GM12878 (cell line): ENCODE measurements around the gene LMOD3. TPM values are rescaled to one million over a fixed set of nuclear protein-coding genes. Genes with fewer than 3 reads are reported as not detected.

Experiments
- ATAC-seq: fragments of 200-7000 bp; cut with Tn5 transposase; 3 replicates; pipeline ENCODE4 v1.9.1; 2020; ENCODE audit warnings: mild to moderate bottlenecking, moderate library complexity
- BruUV-seq: library from RNA; stranded (reverse); fragments of 400-500 nt; replicated peaks from 2 replicates; lab custom pipeline; 2021; lab: Mats Ljungman, UMichigan
- CTCF ChIA-PET: fragments of 300-600 bp; sonication (Branson Sonifier 250); formaldehyde crosslinking; extraction: SDS; loops from one replicate; lab custom pipeline; 2021; ENCODE audit warnings: inconsistent platforms; lab: Yijun Ruan, JAX
- POLR2A ChIA-PET: fragments of 350-600 bp; formaldehyde crosslinking; extraction: SDS; loops from one replicate; lab custom pipeline; 2021; ENCODE audit warnings: inconsistent platforms; lab: Charles Lee
- RAD21 ChIA-PET: fragments of 300-600 bp; sonication (Branson Sonifier 250); formaldehyde crosslinking; loops from one replicate; lab custom pipeline; 2023; ENCODE audit warnings: antibody characterized with exemption; ENCODE audit not compliant: unreplicated experiment; lab: Charles Lee
- SMC1A ChIA-PET: fragments of 300-600 bp; sonication (Branson Sonifier 250); formaldehyde crosslinking; loops from one replicate; lab custom pipeline; 2023; ENCODE audit not compliant: unreplicated experiment, uncharacterized antibody; lab: Charles Lee
- DNase-seq: peaks from one replicate; pipeline ENCODE4 v3.0.0-alpha.2; 2011; ENCODE audit warnings: low read depth, low spot score
- FAIRE-seq: peaks from 3 replicates; lab custom pipeline; 2011; peaks lifted over from hg19 to GRCh38; lab: Jason Lieb, UNC
- H2AFZ ChIP-seq: 2 replicates; pipeline ENCODE4 v1.6.0; 2011; ENCODE audit warnings: low read depth, low read length, control low read depth; ENCODE audit not compliant: control insufficient read depth
- H3K27ac ChIP-seq: 2 replicates; pipeline ENCODE4 v1.5.1; 2011; ENCODE audit warnings: control low read depth; ENCODE audit not compliant: control insufficient read depth, insufficient read depth
- H3K27me3 ChIP-seq, 2 experiments: replicated peaks in 1 of 2; 2 replicates each; pipeline versions ENCODE4 v1.6.0 to v1.6.1; 2011; ENCODE audit warnings: low read length in 1 of 2; ENCODE audit not compliant: control insufficient read depth in 2 of 2, insufficient read depth in 2 of 2
- H3K36me3 ChIP-seq, 2 experiments: 2 replicates each; pipeline ENCODE4 v1.5.1; 2011; ENCODE audit warnings: low read length in 1 of 2; ENCODE audit not compliant: control insufficient read depth in 2 of 2, insufficient read depth in 2 of 2
- H3K4me1 ChIP-seq: 2 replicates; pipeline ENCODE4 v1.6.1; 2011; ENCODE audit warnings: mild to moderate bottlenecking, low read length, moderate library complexity, mixed read lengths; ENCODE audit not compliant: control insufficient read depth, insufficient read depth
- H3K4me2 ChIP-seq: 2 replicates; pipeline ENCODE4 v1.6.0; 2011; ENCODE audit warnings: control low read depth; ENCODE audit not compliant: control insufficient read depth, insufficient read depth
- H3K4me3 ChIP-seq: fragments of 200-600 bp; sonication (generic); 2 replicates; pipeline ENCODE4 v1.5.1; 2016
- H3K79me2 ChIP-seq: 2 replicates; pipeline ENCODE4 v1.6.0; 2011; ENCODE audit warnings: low read length; ENCODE audit not compliant: control insufficient read depth, insufficient read depth
- H3K9ac ChIP-seq: 2 replicates; pipeline ENCODE4 v1.8.0; 2011; ENCODE audit warnings: low read length, control low read depth, mixed read lengths; ENCODE audit not compliant: control insufficient read depth, insufficient read depth
- H3K9me3 ChIP-seq: replicated peaks from 3 replicates; pipeline ENCODE4 v1.5.1; 2011; ENCODE audit warnings: mild to moderate bottlenecking, low read length; ENCODE audit not compliant: control insufficient read depth, insufficient read depth
- H4K20me1 ChIP-seq: 2 replicates; pipeline ENCODE4 v1.6.0; 2011; ENCODE audit not compliant: control insufficient read depth, insufficient read depth
- CHD1 ChIP-seq: IDR thresholded peaks from 2 replicates; pipeline ENCODE4 v1.6.1; 2012; ENCODE audit warnings: low read depth, low read length, improper control_type of control experiment
- FOXK2 ChIP-seq: fragments of 450-650 bp; IDR thresholded peaks from 2 replicates; pipeline ENCODE4 v1.6.1; 2017; ENCODE audit warnings: mild to moderate bottlenecking, moderate library complexity
- JUNB ChIP-seq: IDR thresholded peaks from 2 replicates; pipeline ENCODE4 v1.6.1; 2016; ENCODE audit warnings: antibody characterized with exemption, mild to moderate bottlenecking
- NFYB ChIP-seq: IDR thresholded peaks from 2 replicates; pipeline ENCODE4 v1.6.1; 2011; ENCODE audit warnings: low read depth, mild to moderate bottlenecking, low read length, improper control_type of control experiment, moderate library complexity; ENCODE audit not compliant: insufficient read depth
- PAX5 ChIP-seq: IDR thresholded peaks from 2 replicates; pipeline ENCODE4 v1.6.1; 2011; ENCODE audit warnings: low read depth, low read length, borderline replicate concordance
- PAX8 ChIP-seq: fragments of 450-650 bp; IDR thresholded peaks from 2 replicates; pipeline ENCODE4 v1.6.1; 2017; ENCODE audit warnings: mild to moderate bottlenecking, moderate library complexity
- POLR2AphosphoS2 ChIP-seq: IDR thresholded peaks from 2 replicates; pipeline ENCODE4 v1.6.1; 2011; ENCODE audit warnings: low read depth, mild to moderate bottlenecking, low read length, improper control_type of control experiment, moderate library complexity
- POU2F2 ChIP-seq: IDR thresholded peaks from 3 replicates; pipeline ENCODE4 v1.6.1; 2011; ENCODE audit warnings: low read depth, mild to moderate bottlenecking, low read length, borderline replicate concordance
- RFX5 ChIP-seq: IDR thresholded peaks from 2 replicates; pipeline ENCODE4 v1.6.1; 2011; ENCODE audit warnings: low read depth, low read length, improper control_type of control experiment
- SIN3A ChIP-seq: IDR thresholded peaks from 2 replicates; pipeline ENCODE4 v1.6.1; 2012; ENCODE audit warnings: low read depth, low read length, improper control_type of control experiment
- STAT3 ChIP-seq: IDR thresholded peaks from 2 replicates; pipeline ENCODE4 v1.6.1; 2011; ENCODE audit warnings: low read depth, low read length, improper control_type of control experiment
- TAF1 ChIP-seq: IDR thresholded peaks from 2 replicates; pipeline ENCODE4 v1.6.1; 2011; ENCODE audit warnings: mild to moderate bottlenecking, low read depth, low read length, borderline replicate concordance
- YBX1 ChIP-seq: fragments of 450-650 bp; IDR thresholded peaks from 2 replicates; pipeline ENCODE4 v1.6.1; 2016; ENCODE audit warnings: antibody characterized with exemption
- ZBED1 ChIP-seq: IDR thresholded peaks from 2 replicates; pipeline ENCODE4 v1.6.1; 2016; ENCODE audit warnings: borderline replicate concordance
- WGBS: methylation state at CpG from one replicate; pipeline ENCODE4 v1.1.6; 2016; ENCODE audit warnings: low lambda C conversion rate; ENCODE audit not compliant: insufficient replicate concordance, insufficient coverage; ENCODE audit errors: missing lambda C conversion rate; 5-methylcytosine and 5-hydroxymethylcytosine counted together
- in situ Hi-C: fragments of 300-500 bp; cut with MboI; formaldehyde crosslinking; loops from 9 replicates; pipeline ENCODE4 v1.14.3; 2018; ENCODE audit warnings: mixed read lengths
- intact Hi-C: fragments of 100-400 bp; cut with micrococcal nuclease; formaldehyde crosslinking; loops from one replicate; pipeline ENCODE4 v1.14.2; 2022; ENCODE audit not compliant: unreplicated experiment
- polyA plus RNA-seq, 11 experiments: library from polyadenylated mRNA; depleted of rRNA in 4 of 11; unstranded in 6 of 11; stranded (reverse) in 5 of 11; fragments of >200 nt; fragmentation: Nextera tagmentation in 4 of 11; fragmentation: Illumina TruSeq in 1 of 11; extraction: Ambion mirVana in 4 of 11; extraction: Trizol in 1 of 11; gene quantifications; 1 replicate in 1 of 11; 2 replicates in 10 of 11; pipeline versions ENCODE4 v1.2.1 to v1.2.3, GENCODE V29; 2011 to 2016; ENCODE audit warnings: inconsistent platforms in 2 of 11, missing spikeins in 2 of 11, low read depth in 1 of 11
- total RNA-seq, 4 experiments: library from RNA; depleted of rRNA in 3 of 4; stranded (reverse); fragments of >200 nt in 3 of 4; fragmentation: Illumina TruSeq in 1 of 4; extraction: Trizol in 1 of 4; gene quantifications; 2 replicates each; pipeline versions ENCODE4 v1.2.1 to v1.2.3, GENCODE V29; 2013 to 2021
- TF ChIP-seq, protein P1 (sequence below): fragments of 450-650 bp; IDR thresholded peaks from 2 replicates; pipeline ENCODE4 v1.6.1; 2016; ENCODE audit warnings: mild to moderate bottlenecking
- TF ChIP-seq, protein P2 (sequence below): fragments of 450-650 bp; IDR thresholded peaks from 2 replicates; pipeline ENCODE4 v1.6.1; 2016; ENCODE audit warnings: mild to moderate bottlenecking
- TF ChIP-seq, protein P3 (sequence below): fragments of 450-650 bp; IDR thresholded peaks from 2 replicates; pipeline ENCODE4 v1.6.1; 2017; ENCODE audit warnings: mild to moderate bottlenecking, moderate library complexity

LMOD3 gene
- total and polyA plus RNA-seq, 10 of the 15 experiments (the other 5 are each of a cell fraction or from before 2014, with no cell fraction given) = 0.04 to 0.20 (median 0.09) TPM; not detected in 1

DNA sequence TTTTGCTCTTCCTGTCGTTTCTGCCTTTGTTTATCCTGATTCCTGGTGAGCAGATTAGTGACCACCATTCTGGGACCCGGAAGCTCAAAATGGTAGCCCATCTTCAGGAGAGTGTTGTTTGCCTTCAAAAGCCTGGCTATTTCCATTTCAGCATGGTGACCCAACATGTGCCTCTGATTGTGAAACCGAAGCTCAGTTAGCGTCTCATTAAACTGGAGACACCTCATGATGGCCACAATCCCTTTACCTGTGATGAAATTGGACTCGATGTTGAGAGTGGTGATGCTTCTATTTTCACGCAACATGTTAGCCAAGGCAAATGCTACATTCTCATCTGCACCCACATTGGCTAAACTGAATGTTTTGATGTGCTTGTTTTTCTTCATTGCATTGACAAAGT, 3.3 kb downstream of the LMOD3 start:
- no peak for FAIRE-seq

More for the DNA sequence above, 3.3 kb downstream of the LMOD3 start:
- Histone ChIP-seq H3K27ac (no peak overlapping the region), H4K20me1 (no peaks in the 10 kb centered on the region), H3K4me3 (no peak overlapping the region), H3K9ac (no peak overlapping the region), H3K4me2 (no peak overlapping the region), H2AFZ (no peak overlapping the region), H3K79me2 (no peaks in the 10 kb centered on the region), H3K27me3 (0 out of 4 replicates have a peak, but pooled peaks cover 0 to 3% of the 10 kb centered on the region in 2 experiments), H3K36me3 (no peaks in the 10 kb centered on the region), H3K4me1 (no peaks in the 10 kb centered on the region), H3K9me3 (no peaks in the 10 kb centered on the region)
- WGBS = 70% methylated on average over 6 of the region's 6 CpGs
- RAD21 ChIA-PET = interaction anchor here (1.4 to 4.4 kb wide), 4 partner anchors 12 to 187 kb away, joined by 3 to 67 read pairs (median 24); no protein-coding TSS in a partner anchor
- POLR2A ChIA-PET = interaction anchor here (0.8 kb wide), 1 partner anchor 18 kb away, joined by 3 read pairs; no protein-coding TSS in a partner anchor
- in situ Hi-C loops (no loop called here), intact Hi-C loops (no loop called here)
- no peak for TF ChIP-seq TAF1
- TF ChIP-seq JUNB = no peak
- no peak for TF ChIP-seq YBX1
- no peak for TF ChIP-seq FOXK2
- no peak for TF ChIP-seq ZBED1
- TF ChIP-seq POLR2AphosphoS2 = no peak
- TF ChIP-seq, protein P1, sequence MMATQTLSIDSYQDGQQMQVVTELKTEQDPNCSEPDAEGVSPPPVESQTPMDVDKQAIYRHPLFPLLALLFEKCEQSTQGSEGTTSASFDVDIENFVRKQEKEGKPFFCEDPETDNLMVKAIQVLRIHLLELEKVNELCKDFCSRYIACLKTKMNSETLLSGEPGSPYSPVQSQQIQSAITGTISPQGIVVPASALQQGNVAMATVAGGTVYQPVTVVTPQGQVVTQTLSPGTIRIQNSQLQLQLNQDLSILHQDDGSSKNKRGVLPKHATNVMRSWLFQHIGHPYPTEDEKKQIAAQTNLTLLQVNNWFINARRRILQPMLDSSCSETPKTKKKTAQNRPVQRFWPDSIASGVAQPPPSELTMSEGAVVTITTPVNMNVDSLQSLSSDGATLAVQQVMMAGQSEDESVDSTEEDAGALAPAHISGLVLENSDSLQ = no peak
- TF ChIP-seq NFYB = no peak
- TF ChIP-seq POU2F2 = no peak
- no peak for TF ChIP-seq STAT3
- no peak for TF ChIP-seq PAX8
- TF ChIP-seq RFX5 = no peak
- no peak for TF ChIP-seq CHD1
- no peak for TF ChIP-seq PAX5
- TF ChIP-seq SIN3A = no peak
- TF ChIP-seq, protein P2, sequence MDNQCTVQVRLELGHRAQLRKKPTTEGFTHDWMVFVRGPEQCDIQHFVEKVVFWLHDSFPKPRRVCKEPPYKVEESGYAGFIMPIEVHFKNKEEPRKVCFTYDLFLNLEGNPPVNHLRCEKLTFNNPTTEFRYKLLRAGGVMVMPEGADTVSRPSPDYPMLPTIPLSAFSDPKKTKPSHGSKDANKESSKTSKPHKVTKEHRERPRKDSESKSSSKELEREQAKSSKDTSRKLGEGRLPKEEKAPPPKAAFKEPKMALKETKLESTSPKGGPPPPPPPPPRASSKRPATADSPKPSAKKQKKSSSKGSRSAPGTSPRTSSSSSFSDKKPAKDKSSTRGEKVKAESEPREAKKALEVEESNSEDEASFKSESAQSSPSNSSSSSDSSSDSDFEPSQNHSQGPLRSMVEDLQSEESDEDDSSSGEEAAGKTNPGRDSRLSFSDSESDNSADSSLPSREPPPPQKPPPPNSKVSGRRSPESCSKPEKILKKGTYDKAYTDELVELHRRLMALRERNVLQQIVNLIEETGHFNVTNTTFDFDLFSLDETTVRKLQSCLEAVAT = no peak
- TF ChIP-seq, protein P3, sequence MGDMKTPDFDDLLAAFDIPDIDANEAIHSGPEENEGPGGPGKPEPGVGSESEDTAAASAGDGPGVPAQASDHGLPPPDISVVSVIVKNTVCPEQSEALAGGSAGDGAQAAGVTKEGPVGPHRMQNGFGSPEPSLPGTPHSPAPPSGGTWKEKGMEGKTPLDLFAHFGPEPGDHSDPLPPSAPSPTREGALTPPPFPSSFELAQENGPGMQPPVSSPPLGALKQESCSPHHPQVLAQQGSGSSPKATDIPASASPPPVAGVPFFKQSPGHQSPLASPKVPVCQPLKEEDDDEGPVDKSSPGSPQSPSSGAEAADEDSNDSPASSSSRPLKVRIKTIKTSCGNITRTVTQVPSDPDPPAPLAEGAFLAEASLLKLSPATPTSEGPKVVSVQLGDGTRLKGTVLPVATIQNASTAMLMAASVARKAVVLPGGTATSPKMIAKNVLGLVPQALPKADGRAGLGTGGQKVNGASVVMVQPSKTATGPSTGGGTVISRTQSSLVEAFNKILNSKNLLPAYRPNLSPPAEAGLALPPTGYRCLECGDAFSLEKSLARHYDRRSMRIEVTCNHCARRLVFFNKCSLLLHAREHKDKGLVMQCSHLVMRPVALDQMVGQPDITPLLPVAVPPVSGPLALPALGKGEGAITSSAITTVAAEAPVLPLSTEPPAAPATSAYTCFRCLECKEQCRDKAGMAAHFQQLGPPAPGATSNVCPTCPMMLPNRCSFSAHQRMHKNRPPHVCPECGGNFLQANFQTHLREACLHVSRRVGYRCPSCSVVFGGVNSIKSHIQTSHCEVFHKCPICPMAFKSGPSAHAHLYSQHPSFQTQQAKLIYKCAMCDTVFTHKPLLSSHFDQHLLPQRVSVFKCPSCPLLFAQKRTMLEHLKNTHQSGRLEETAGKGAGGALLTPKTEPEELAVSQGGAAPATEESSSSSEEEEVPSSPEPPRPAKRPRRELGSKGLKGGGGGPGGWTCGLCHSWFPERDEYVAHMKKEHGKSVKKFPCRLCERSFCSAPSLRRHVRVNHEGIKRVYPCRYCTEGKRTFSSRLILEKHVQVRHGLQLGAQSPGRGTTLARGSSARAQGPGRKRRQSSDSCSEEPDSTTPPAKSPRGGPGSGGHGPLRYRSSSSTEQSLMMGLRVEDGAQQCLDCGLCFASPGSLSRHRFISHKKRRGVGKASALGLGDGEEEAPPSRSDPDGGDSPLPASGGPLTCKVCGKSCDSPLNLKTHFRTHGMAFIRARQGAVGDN = no peak
- DNase-seq (no peak), ATAC-seq (no peak)
- CTCF ChIA-PET = interaction anchor here (0.7 to 6.8 kb wide), 28 partner anchors 9 to 553 kb away, joined by 3 to 117 read pairs (median 4); partner anchors contain the start of gene TMF1
- no TSS peak for BruUV-seq
- SMC1A ChIA-PET = interaction anchor here (0.8 to 4.3 kb wide), 17 partner anchors 10 to 306 kb away, joined by 3 to 58 read pairs (median 7); no protein-coding TSS in a partner anchor
